Mesendoderm (in vitro differentiated cells): ENCODE data around the gene FOXO6.

Experiments used
- DNase-seq: peaks from one replicate; pipeline ENCODE4 v3.0.0; 2013
- H2AK5ac ChIP-seq: 2 replicates; pipeline ENCODE4 v1.6.1; 2013; ENCODE audit warnings: low read length, inconsistent platforms
- H2BK120ac ChIP-seq: 2 replicates; pipeline ENCODE4 v1.6.1; 2013; ENCODE audit warnings: low read depth, mild to moderate bottlenecking, low read length, moderate library complexity, mixed read lengths
- H2BK15ac ChIP-seq: replicated peaks from 2 replicates; pipeline ENCODE4 v1.6.1; 2013; ENCODE audit warnings: low read depth, mild to moderate bottlenecking, moderate library complexity
- H2BK5ac ChIP-seq: 2 replicates; pipeline ENCODE4 v1.6.1; 2013; ENCODE audit warnings: low read length, inconsistent platforms
- H3K18ac ChIP-seq: 2 replicates; pipeline ENCODE4 v1.6.1; 2013; ENCODE audit warnings: mild to moderate bottlenecking, low read length, mixed read lengths
- H3K23ac ChIP-seq: one replicate; pipeline ENCODE4 v1.6.1; 2013; ENCODE audit warnings: low read length
- H3K27ac ChIP-seq: 2 replicates; pipeline ENCODE4 v1.5.1; 2013; ENCODE audit warnings: low read depth, mild to moderate bottlenecking, inconsistent platforms, low read length, moderate library complexity
- H3K27me3 ChIP-seq: 2 replicates; pipeline ENCODE4 v1.6.1; 2013; ENCODE audit warnings: low read length, control low read depth, mild to moderate bottlenecking, inconsistent platforms; ENCODE audit not compliant: insufficient read depth, poor library complexity
- H3K36me3 ChIP-seq: 2 replicates; pipeline ENCODE4 v1.6.1; 2013; ENCODE audit warnings: low read length, inconsistent platforms; ENCODE audit not compliant: control insufficient read depth, insufficient read depth
- H3K4ac ChIP-seq: one replicate; pipeline ENCODE4 v1.6.1; 2013; ENCODE audit warnings: low read depth, mild to moderate bottlenecking, low read length, moderate library complexity
- H3K4me1 ChIP-seq: 2 replicates; pipeline ENCODE4 v1.6.1; 2013; ENCODE audit warnings: low read depth, low read length, inconsistent platforms; ENCODE audit not compliant: control insufficient read depth
- H3K4me2 ChIP-seq: 2 replicates; pipeline ENCODE4 v1.6.1; 2013; ENCODE audit warnings: low read length
- H3K4me3 ChIP-seq: 2 replicates; pipeline ENCODE4 v1.5.1; 2013; ENCODE audit warnings: mild to moderate bottlenecking, low read length
- H3K56ac ChIP-seq: one replicate; pipeline ENCODE4 v1.6.1; 2013; ENCODE audit warnings: low read length
- H3K79me1 ChIP-seq: 2 replicates; pipeline ENCODE4 v1.6.1; 2013; ENCODE audit warnings: low read length, inconsistent platforms
- H3K79me2 ChIP-seq: 2 replicates; pipeline ENCODE4 v1.6.1; 2013; ENCODE audit warnings: mild to moderate bottlenecking, low read length; ENCODE audit not compliant: control insufficient read depth, insufficient read depth
- H3K9ac ChIP-seq: 2 replicates; pipeline ENCODE4 v1.6.1; 2013; ENCODE audit warnings: low read length, inconsistent platforms
- H4K5ac ChIP-seq: one replicate; pipeline ENCODE4 v1.6.1; 2013; ENCODE audit warnings: low read length
- H4K8ac ChIP-seq: one replicate; pipeline ENCODE4 v1.6.1; 2013; ENCODE audit warnings: low read depth, mild to moderate bottlenecking, control low read depth, low read length, moderate library complexity
- WGBS: extraction: QIAGEN DNeasy Blood & Tissue Kit; methylation state at CpG from one replicate; pipeline ENCODE4 v1.1.7; 2013; ENCODE audit warnings: low lambda C conversion rate, missing lambda C conversion rate; ENCODE audit not compliant: insufficient coverage; ENCODE audit errors: extremely low coverage; 5-methylcytosine and 5-hydroxymethylcytosine counted together

The FOXO6 gene

DNA sequence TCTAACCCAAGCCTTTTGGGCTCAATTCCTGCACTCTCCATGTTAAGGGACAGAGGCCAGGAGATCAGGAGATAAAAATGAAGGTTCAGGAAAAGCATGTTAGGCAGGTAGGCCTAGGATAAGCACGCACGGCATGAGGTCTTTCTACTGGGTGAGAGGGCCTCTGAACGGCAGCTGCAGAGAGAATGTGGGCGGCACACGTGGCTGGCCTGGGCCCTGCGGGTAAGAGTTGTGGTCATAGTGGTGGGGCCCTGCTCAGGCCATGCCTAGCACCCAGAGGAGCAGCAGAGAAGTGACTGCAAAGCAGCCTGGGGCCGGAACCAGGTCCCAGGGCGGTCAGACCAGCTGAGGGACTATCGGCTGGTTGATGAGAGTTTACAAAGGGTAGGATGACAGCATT is 7.5 kb upstream of the FOXO6 start:
- no peaks in the 10 kb centered on the region for H3K27me3 ChIP-seq
- H2BK5ac ChIP-seq = no peak overlapping the region
- no peak overlapping the region for H3K18ac ChIP-seq
- no peak overlapping the region for H3K56ac ChIP-seq
- no peak overlapping the region for H3K9ac ChIP-seq
- no peaks in the 10 kb centered on the region for H3K79me1 ChIP-seq
- no peaks in the 10 kb centered on the region for H3K36me3 ChIP-seq
- H3K79me2 ChIP-seq = no peaks in the 10 kb centered on the region
- no peak overlapping the region for H4K5ac ChIP-seq
- H3K4ac ChIP-seq = no peak overlapping the region
- no peak overlapping the region for H2AK5ac ChIP-seq
- no peak for DNase-seq
- no CpG with 5 or more reads among the region's 9 CpGs for WGBS
- no peak overlapping the region for H3K4me3 ChIP-seq
- H3K27ac ChIP-seq = no peak overlapping the region
- H4K8ac ChIP-seq = no peak overlapping the region
- peaks cover 6% of the 10 kb centered on the region for H3K4me1 ChIP-seq
- no peak overlapping the region for H2BK120ac ChIP-seq
- H2BK15ac ChIP-seq = no peak overlapping the region
- no peak overlapping the region for H3K23ac ChIP-seq
- no peak overlapping the region for H3K4me2 ChIP-seq

DNA sequence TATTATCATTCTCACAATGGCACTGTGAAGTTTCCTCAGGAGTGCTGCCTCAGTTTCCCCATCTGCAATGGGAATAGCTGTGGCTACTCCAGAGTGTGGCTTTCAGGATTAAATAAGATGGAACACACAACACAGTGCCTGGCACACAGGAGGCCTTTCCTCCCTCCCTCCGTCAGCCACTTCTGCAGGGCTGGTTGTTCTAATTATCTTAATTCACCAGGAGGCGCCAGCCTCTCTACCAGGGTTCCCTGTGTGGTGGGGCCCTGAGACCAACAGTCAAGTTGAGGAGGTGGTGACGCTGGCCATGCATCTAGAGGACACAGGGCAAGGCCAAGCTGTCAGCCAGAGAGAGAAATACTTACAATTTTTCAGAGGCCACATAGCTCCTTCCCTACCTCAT is 6.3 kb upstream of the FOXO6 start:
- no CpG with 5 or more reads among the region's 3 CpGs for WGBS

GRCh38 chr1:41355356-41355755 is 5.9 kb upstream of the FOXO6 start:
- H3K36me3 ChIP-seq = no peaks in the 10 kb centered on the region
- H3K79me1 ChIP-seq = no peaks in the 10 kb centered on the region
- no peak overlapping the region for H2BK15ac ChIP-seq
- no peak overlapping the region for H3K4me2 ChIP-seq
- H3K4me1 ChIP-seq = peaks cover 7% of the 10 kb centered on the region
- no peak overlapping the region for H2BK120ac ChIP-seq
- no peak overlapping the region for H4K5ac ChIP-seq
- no peak overlapping the region for H3K23ac ChIP-seq
- no peak overlapping the region for H3K4me3 ChIP-seq
- H3K9ac ChIP-seq = no peak overlapping the region
- no peak overlapping the region for H4K8ac ChIP-seq
- no peak overlapping the region for H3K27ac ChIP-seq
- no peak overlapping the region for H2BK5ac ChIP-seq
- H3K79me2 ChIP-seq = no peaks in the 10 kb centered on the region
- no peak overlapping the region for H3K4ac ChIP-seq
- WGBS = no CpG with 5 or more reads among the region's 1 CpG
- H3K27me3 ChIP-seq = no peaks in the 10 kb centered on the region
- DNase-seq = no peak
- no peak overlapping the region for H3K56ac ChIP-seq
- H2AK5ac ChIP-seq = no peak overlapping the region
- H3K18ac ChIP-seq = no peak overlapping the region

More for the DNA sequence above, 6.3 kb upstream of the FOXO6 start:
- peaks cover 6% of the 10 kb centered on the region for H3K4me1 ChIP-seq
- H4K8ac ChIP-seq = no peak overlapping the region
- H2BK120ac ChIP-seq = no peak overlapping the region
- no peak overlapping the region for H3K23ac ChIP-seq
- H3K56ac ChIP-seq = no peak overlapping the region
- H2AK5ac ChIP-seq = no peak overlapping the region
- H3K4me2 ChIP-seq = no peak overlapping the region
- H3K79me1 ChIP-seq = no peaks in the 10 kb centered on the region
- H3K9ac ChIP-seq = no peak overlapping the region
- no peak overlapping the region for H3K4me3 ChIP-seq
- no peak overlapping the region for H3K4ac ChIP-seq
- no peak overlapping the region for H3K27ac ChIP-seq
- H3K79me2 ChIP-seq = no peaks in the 10 kb centered on the region
- H3K36me3 ChIP-seq = no peaks in the 10 kb centered on the region
- no peak overlapping the region for H2BK5ac ChIP-seq
- no peak overlapping the region for H4K5ac ChIP-seq
- no peak overlapping the region for H3K18ac ChIP-seq
- H3K27me3 ChIP-seq = no peaks in the 10 kb centered on the region
- no peak overlapping the region for H2BK15ac ChIP-seq
- no peak for DNase-seq

GRCh38 chr1:41355761-41356160 is 5.5 kb upstream of the FOXO6 start:
- H3K56ac ChIP-seq = no peak overlapping the region
- no peaks in the 10 kb centered on the region for H3K79me1 ChIP-seq
- H3K4me2 ChIP-seq = no peak overlapping the region
- H2BK15ac ChIP-seq = no peak overlapping the region
- no peak overlapping the region for H3K27ac ChIP-seq
- WGBS = no CpG with 5 or more reads among the region's 6 CpGs
- no peak overlapping the region for H2AK5ac ChIP-seq
- H3K4ac ChIP-seq = no peak overlapping the region
- H3K18ac ChIP-seq = no peak overlapping the region
- no peak overlapping the region for H3K23ac ChIP-seq
- H3K27me3 ChIP-seq = no peaks in the 10 kb centered on the region
- no peak for DNase-seq
- H2BK5ac ChIP-seq = no peak overlapping the region
- H3K79me2 ChIP-seq = no peaks in the 10 kb centered on the region
- H3K36me3 ChIP-seq = no peaks in the 10 kb centered on the region
- H4K5ac ChIP-seq = no peak overlapping the region
- no peak overlapping the region for H3K9ac ChIP-seq
- no peak overlapping the region for H4K8ac ChIP-seq
- H3K4me1 ChIP-seq = peaks cover 11% of the 10 kb centered on the region
- no peak overlapping the region for H3K4me3 ChIP-seq
- H2BK120ac ChIP-seq = no peak overlapping the region

DNA sequence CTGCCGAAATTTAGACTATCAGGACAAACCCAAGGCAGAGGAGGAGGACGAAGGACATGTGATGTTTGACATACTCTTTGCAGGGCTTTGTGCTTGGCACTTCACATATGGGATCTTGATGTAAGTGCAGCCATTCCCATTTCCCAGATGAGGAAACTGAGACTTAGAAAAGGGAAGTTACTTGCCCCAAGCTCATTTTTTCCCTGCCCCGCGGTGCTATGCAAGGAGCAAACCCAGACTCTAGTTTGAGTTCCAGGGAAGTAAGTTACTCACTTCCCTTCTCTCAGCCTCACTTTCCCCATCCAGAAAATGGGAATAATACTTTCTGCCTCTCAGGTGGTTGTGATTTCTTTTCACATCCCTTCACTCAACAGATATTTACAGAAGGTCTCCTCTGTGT is 4.5 kb upstream of the FOXO6 start:
- no peak for DNase-seq
- Histone ChIP-seq H3K4ac (no peak overlapping the region), H3K27ac (no peak overlapping the region), H3K4me1 (peaks cover 11% of the 10 kb centered on the region), H2BK5ac (no peak overlapping the region), H3K23ac (no peak overlapping the region), H2BK120ac (no peak overlapping the region), H3K4me3 (no peak overlapping the region), H3K4me2 (no peak overlapping the region), H3K79me2 (no peaks in the 10 kb centered on the region), H4K5ac (no peak overlapping the region), H3K56ac (no peak overlapping the region), H3K18ac (no peak overlapping the region), H2AK5ac (no peak overlapping the region), H4K8ac (no peak overlapping the region), H3K36me3 (no peaks in the 10 kb centered on the region), H3K79me1 (no peaks in the 10 kb centered on the region), H2BK15ac (no peak overlapping the region), H3K27me3 (peaks cover 1% of the 10 kb centered on the region), H3K9ac (no peak overlapping the region)
- WGBS = no CpG with 5 or more reads among the region's 4 CpGs

DNA sequence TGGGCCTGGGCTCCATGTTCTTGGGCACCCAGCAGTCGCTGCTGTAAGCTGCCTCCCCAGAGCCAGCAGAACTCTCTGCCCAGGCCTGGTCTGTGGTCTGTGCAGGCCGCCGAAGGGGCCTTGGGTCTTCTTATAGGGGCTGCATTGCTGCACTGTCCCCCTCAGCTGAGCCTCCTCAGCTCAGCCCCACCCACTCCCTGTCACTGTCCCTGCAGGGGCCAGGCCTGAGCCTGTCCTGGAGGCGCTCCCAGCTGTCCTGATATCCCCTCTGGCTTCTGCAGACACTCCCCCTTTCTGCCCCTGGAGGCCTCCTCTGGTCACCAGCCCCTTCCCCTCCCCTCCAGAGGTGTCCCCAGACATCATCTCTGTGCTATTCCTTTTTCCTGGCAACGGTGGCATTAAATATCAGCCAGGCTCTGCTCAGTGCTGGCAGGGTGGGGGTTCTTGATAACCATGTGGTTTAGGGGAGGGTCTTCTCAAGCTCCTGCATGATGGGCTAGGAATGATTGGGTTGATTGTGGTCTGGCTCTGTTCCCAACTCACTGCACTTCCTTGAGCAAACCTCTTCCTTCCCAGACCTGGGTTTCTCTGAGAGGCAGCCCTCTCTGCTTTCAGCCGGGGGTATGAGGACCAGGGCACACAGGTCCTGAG is 3.7 kb upstream of the FOXO6 start:
- H2BK5ac ChIP-seq = no peak overlapping the region
- H3K27me3 ChIP-seq = peaks cover 10% of the 10 kb centered on the region
- H3K79me1 ChIP-seq = no peaks in the 10 kb centered on the region
- no peak overlapping the region for H2BK120ac ChIP-seq
- no peak overlapping the region for H3K4me3 ChIP-seq
- H3K4me1 ChIP-seq = peaks cover 9% of the 10 kb centered on the region
- WGBS = no CpG with 5 or more reads among the region's 6 CpGs
- no peak overlapping the region for H4K8ac ChIP-seq
- no peak overlapping the region for H3K23ac ChIP-seq
- H3K9ac ChIP-seq = no peak overlapping the region
- H3K18ac ChIP-seq = no peak overlapping the region
- H3K36me3 ChIP-seq = no peaks in the 10 kb centered on the region
- H3K27ac ChIP-seq = no peak overlapping the region
- H4K5ac ChIP-seq = no peak overlapping the region
- H3K56ac ChIP-seq = no peak overlapping the region
- H3K79me2 ChIP-seq = no peaks in the 10 kb centered on the region
- H3K4me2 ChIP-seq = no peak overlapping the region
- no peak overlapping the region for H2AK5ac ChIP-seq
- peak; percentile 44 for DNase-seq
- H3K4ac ChIP-seq = no peak overlapping the region
- no peak overlapping the region for H2BK15ac ChIP-seq
